ENCODE measurements around the gene COG1.

DNA sequence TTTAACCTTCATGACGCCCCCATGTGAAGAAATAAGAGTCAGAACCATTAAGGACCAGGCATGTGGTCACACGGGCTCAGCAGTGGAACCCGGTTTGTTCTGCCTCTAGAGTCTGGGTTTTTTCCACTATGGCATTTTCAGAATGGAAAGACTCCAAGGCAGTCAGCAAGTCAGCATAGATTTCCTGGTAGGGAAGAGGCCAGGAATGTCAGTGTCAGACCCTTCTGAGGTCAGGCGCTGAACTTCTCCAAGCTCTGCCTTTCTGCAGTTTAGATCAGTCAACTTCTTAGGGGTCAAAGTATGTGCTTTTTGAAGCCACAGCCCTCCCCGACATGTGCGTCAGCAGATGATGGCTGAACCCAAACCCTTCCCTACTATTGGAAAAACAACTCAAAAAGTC lies 24.2 kb upstream of the COG1 start:
- TF ChIP-seq, protein P1, sequence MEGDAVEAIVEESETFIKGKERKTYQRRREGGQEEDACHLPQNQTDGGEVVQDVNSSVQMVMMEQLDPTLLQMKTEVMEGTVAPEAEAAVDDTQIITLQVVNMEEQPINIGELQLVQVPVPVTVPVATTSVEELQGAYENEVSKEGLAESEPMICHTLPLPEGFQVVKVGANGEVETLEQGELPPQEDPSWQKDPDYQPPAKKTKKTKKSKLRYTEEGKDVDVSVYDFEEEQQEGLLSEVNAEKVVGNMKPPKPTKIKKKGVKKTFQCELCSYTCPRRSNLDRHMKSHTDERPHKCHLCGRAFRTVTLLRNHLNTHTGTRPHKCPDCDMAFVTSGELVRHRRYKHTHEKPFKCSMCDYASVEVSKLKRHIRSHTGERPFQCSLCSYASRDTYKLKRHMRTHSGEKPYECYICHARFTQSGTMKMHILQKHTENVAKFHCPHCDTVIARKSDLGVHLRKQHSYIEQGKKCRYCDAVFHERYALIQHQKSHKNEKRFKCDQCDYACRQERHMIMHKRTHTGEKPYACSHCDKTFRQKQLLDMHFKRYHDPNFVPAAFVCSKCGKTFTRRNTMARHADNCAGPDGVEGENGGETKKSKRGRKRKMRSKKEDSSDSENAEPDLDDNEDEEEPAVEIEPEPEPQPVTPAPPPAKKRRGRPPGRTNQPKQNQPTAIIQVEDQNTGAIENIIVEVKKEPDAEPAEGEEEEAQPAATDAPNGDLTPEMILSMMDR (IDR thresholded peaks at IDR 0.05): no peak
- TF ChIP-seq EZH2 (IDR thresholded peaks at IDR 0.05): no peak
- no peak for TF ChIP-seq EZH2phosphoT487 (IDR thresholded peaks at IDR 0.05)
